ENCODE data around the gene TMEM37. TPM values are rescaled to one million over a fixed set of nuclear protein-coding genes. Genes with fewer than 3 reads are reported as not detected.

Gene TMEM37
- polyA plus RNA-seq, 1 of the 3 experiments (the other 2 are of a cell fraction): 0.25 TPM

DNA sequence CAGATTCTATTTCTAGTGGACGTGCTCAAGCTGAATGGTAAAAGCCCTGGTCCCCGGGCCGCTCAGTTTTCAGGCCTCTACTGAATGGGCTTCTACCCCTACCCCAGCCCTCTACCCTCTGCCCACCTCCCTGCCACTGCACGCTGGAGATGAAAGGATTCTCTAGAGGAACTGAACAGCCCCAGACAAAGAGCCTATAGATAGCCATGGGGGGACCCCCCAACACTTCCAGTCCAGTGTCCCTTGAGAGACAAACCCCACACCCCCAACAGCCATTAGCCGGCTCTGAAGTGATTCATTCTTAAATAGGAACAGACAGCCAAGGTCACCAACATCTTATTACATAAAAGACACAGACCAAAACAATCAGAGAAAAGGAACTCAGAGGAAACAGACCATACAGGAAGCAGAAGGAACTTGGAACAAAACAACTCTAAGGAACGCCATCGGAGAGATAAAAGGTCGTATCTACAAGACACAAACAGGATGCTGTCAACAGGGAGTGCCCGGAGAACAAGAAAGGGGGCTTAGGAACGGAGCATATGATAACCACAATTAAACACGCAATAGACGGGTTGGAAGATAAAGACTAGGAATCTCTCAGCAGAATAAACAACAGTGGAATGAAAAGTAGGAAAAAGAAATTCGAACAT, 23.5 kb downstream of the TMEM37 start (continued):
- TF ChIP-seq, protein P1, sequence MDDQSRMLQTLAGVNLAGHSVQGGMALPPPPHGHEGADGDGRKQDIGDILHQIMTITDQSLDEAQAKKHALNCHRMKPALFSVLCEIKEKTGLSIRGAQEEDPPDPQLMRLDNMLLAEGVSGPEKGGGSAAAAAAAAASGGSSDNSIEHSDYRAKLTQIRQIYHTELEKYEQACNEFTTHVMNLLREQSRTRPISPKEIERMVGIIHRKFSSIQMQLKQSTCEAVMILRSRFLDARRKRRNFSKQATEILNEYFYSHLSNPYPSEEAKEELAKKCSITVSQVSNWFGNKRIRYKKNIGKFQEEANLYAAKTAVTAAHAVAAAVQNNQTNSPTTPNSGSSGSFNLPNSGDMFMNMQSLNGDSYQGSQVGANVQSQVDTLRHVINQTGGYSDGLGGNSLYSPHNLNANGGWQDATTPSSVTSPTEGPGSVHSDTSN (IDR thresholded peaks at IDR 0.05): no peak
- TF ChIP-seq, protein P2, sequence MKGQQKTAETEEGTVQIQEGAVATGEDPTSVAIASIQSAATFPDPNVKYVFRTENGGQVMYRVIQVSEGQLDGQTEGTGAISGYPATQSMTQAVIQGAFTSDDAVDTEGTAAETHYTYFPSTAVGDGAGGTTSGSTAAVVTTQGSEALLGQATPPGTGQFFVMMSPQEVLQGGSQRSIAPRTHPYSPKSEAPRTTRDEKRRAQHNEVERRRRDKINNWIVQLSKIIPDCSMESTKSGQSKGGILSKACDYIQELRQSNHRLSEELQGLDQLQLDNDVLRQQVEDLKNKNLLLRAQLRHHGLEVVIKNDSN (IDR thresholded peaks at IDR 0.05; ENCODE audit: borderline replicate concordance, low read depth): no peak
- TF ChIP-seq RXRA (IDR thresholded peaks at IDR 0.05; ENCODE audit: borderline replicate concordance, low read depth): no peak
- no peak for TF ChIP-seq JUND (IDR thresholded peaks at IDR 0.05)

DNA sequence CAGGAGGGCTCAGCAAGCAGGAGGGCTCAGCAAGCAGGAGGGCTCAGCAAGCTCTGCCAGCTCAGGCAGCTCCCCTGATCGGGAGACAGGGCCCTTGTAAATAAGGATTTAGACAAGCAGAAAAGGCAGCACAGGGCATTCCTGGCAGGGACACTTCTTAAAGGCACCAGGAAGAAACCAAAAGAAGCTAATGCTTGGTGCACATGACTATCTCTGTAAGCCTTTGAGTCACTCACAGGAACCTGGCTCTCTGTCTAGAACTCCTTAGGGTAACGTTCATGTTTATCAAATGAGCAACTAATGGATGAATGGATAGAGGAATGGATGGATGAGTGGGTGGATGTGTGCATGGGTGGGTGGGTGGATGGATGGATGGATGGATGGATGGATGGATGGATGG, 28.4 kb downstream of the TMEM37 start:
- ChIA-PET POLR2A (no interaction called here), CTCF (interaction anchor here (5.7 kb wide), 1 partner anchor 16 kb away, joined by 37 read pairs; no protein-coding TSS in a partner anchor)
- no peaks in the 10 kb centered on the region for H4K20me1 ChIP-seq (ENCODE audit: insufficient read depth)
- no peaks in the 10 kb centered on the region for H3K4me1 ChIP-seq (ENCODE audit: control insufficient read depth in 1 of 2, insufficient read depth in 2 of 2, low read depth in 1 of 2, low read length in 1 of 2)
- H3K27me3 ChIP-seq (ENCODE audit: insufficient read depth): no peaks in the 10 kb centered on the region; the same call in 1 of the 2 replicates
- H3K9me2 ChIP-seq: no peaks in the 10 kb centered on the region
- no peaks in the 10 kb centered on the region for H3K36me3 ChIP-seq (replicated peaks in 1 of 2; ENCODE audit: control insufficient read depth in 1 of 2, insufficient read depth in 2 of 2, low read length in 1 of 2)
- H3K9me3 ChIP-seq: no peaks in the 10 kb centered on the region
- H3K27ac ChIP-seq (ENCODE audit: low read depth in 2 of 2, low read length in 1 of 2): no peak overlapping the region
- no peaks in the 10 kb centered on the region for H3K79me2 ChIP-seq (ENCODE audit: insufficient read depth)
- no peak for DNase-seq
- H3F3A ChIP-seq (replicated peaks; ENCODE audit: insufficient read depth): no peaks in the 10 kb centered on the region
- H2AFZ ChIP-seq (ENCODE audit: low read depth): no peak overlapping the region
- no peak overlapping the region for H3K9ac ChIP-seq
- TF ChIP-seq CHD2 (IDR thresholded peaks at IDR 0.05; ENCODE audit: low read length, partially characterized antibody) (no peak), YY1 (IDR thresholded peaks at IDR 0.05; ENCODE audit: low read depth) (no peak), GABPA (IDR thresholded peaks at IDR 0.05; ENCODE audit: low read depth) (no peak), EZH2phosphoT487 (IDR thresholded peaks at IDR 0.05; ENCODE audit: borderline replicate concordance, low read depth) (no peak), EP300 (IDR thresholded peaks at IDR 0.05; ENCODE audit: borderline replicate concordance in 1 of 2, low read depth in 1 of 2, low read length in 1 of 2) (no peak)
- TF ChIP-seq, protein P3, sequence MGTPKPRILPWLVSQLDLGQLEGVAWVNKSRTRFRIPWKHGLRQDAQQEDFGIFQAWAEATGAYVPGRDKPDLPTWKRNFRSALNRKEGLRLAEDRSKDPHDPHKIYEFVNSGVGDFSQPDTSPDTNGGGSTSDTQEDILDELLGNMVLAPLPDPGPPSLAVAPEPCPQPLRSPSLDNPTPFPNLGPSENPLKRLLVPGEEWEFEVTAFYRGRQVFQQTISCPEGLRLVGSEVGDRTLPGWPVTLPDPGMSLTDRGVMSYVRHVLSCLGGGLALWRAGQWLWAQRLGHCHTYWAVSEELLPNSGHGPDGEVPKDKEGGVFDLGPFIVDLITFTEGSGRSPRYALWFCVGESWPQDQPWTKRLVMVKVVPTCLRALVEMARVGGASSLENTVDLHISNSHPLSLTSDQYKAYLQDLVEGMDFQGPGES (IDR thresholded peaks at IDR 0.05; ENCODE audit: low read depth, low read length): no peak
- TF ChIP-seq, protein P2 (IDR thresholded peaks at IDR 0.05; ENCODE audit: borderline replicate concordance, low read depth): no peak
- 29% methylated on average over 2 of the region's 2 CpGs for WGBS (ENCODE audit: low lambda C conversion rate)
- no peak overlapping the region for H3K4me2 ChIP-seq
- no peak overlapping the region for H3K4me3 ChIP-seq (ENCODE audit: low read depth in 2 of 2, low read length in 1 of 2)

DNA sequence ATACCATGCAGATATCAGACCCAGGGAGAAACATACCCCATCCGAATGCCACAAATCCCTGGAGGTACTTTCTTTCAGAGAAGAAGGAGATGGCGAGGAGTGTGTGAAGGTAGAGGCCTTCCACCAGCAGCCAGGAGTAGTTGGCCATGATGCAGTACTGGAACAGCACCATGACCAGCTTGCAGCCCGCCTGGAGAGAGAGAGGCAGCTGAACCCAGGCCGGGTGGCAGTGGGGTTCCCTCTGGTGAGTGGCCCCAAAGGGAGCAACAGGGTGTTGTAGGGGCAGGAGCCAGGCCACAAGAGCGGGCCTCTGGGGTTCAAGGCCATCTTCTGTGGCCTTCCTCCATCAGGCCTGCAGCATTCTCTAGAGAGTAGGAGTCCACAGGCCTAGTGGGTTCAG, 30.2 kb downstream of the TMEM37 start:
- H3K36me3 ChIP-seq (replicated peaks in 1 of 2; ENCODE audit: control insufficient read depth in 1 of 2, insufficient read depth in 2 of 2, low read length in 1 of 2): no peaks in the 10 kb centered on the region
- no peak overlapping the region for H3K4me3 ChIP-seq (ENCODE audit: low read depth in 2 of 2, low read length in 1 of 2)
- H3K4me1 ChIP-seq (ENCODE audit: control insufficient read depth in 1 of 2, insufficient read depth in 2 of 2, low read depth in 1 of 2, low read length in 1 of 2): no peaks in the 10 kb centered on the region
- no peaks in the 10 kb centered on the region for H3K9me3 ChIP-seq
- ChIA-PET CTCF (interaction anchor here (1.3 to 5.7 kb wide), 2 partner anchors 14 to 24 kb away, joined by 3 to 37 read pairs; no protein-coding TSS in a partner anchor), POLR2A (no interaction called here)
- no peaks in the 10 kb centered on the region for H3K27me3 ChIP-seq (ENCODE audit: insufficient read depth)
- DNase-seq: no peak
- no peaks in the 10 kb centered on the region for H3K79me2 ChIP-seq (ENCODE audit: insufficient read depth)
- no peaks in the 10 kb centered on the region for H4K20me1 ChIP-seq (ENCODE audit: insufficient read depth)
- 42% methylated on average over 5 of the region's 5 CpGs for WGBS (ENCODE audit: low lambda C conversion rate)
- H3K4me2 ChIP-seq: no peak overlapping the region
- H3K9ac ChIP-seq: no peak overlapping the region
- no peaks in the 10 kb centered on the region for H3F3A ChIP-seq (replicated peaks; ENCODE audit: insufficient read depth)
- no peak overlapping the region for H3K27ac ChIP-seq (ENCODE audit: low read depth in 2 of 2, low read length in 1 of 2)
- no peak overlapping the region for H2AFZ ChIP-seq (ENCODE audit: low read depth)
- no peaks in the 10 kb centered on the region for H3K9me2 ChIP-seq
- TF ChIP-seq TAF1 (IDR thresholded peaks at IDR 0.05; ENCODE audit: borderline replicate concordance, low read depth, low read length): no peak
- TF ChIP-seq ELF1 (IDR thresholded peaks at IDR 0.05): no peak
- no peak for TF ChIP-seq POLR2AphosphoS5 (IDR thresholded peaks at IDR 0.05; ENCODE audit: low read depth, low read length)
- TF ChIP-seq NRF1 (IDR thresholded peaks at IDR 0.05; ENCODE audit: low read depth, low read length): no peak
- TF ChIP-seq, protein P4, sequence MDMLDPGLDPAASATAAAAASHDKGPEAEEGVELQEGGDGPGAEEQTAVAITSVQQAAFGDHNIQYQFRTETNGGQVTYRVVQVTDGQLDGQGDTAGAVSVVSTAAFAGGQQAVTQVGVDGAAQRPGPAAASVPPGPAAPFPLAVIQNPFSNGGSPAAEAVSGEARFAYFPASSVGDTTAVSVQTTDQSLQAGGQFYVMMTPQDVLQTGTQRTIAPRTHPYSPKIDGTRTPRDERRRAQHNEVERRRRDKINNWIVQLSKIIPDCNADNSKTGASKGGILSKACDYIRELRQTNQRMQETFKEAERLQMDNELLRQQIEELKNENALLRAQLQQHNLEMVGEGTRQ (IDR thresholded peaks at IDR 0.05; ENCODE audit: borderline replicate concordance, low read depth, low read length): no peak
- no peak for TF ChIP-seq MXI1 (IDR thresholded peaks at IDR 0.05; ENCODE audit: low read depth, low read length)
- TF ChIP-seq TCF12 (IDR thresholded peaks at IDR 0.05): no peak
- TF ChIP-seq GABPA (IDR thresholded peaks at IDR 0.05; ENCODE audit: low read depth): no peak
- TF ChIP-seq SMC3 (IDR thresholded peaks at IDR 0.05; ENCODE audit: low read depth, low read length): no peak
- TF ChIP-seq CHD2 (IDR thresholded peaks at IDR 0.05; ENCODE audit: low read length, partially characterized antibody): no peak
- TF ChIP-seq YY1 (IDR thresholded peaks at IDR 0.05; ENCODE audit: low read depth): no peak
- TF ChIP-seq RXRA (IDR thresholded peaks at IDR 0.05; ENCODE audit: borderline replicate concordance, low read depth): no peak
- TF ChIP-seq, protein P2 (IDR thresholded peaks at IDR 0.05; ENCODE audit: borderline replicate concordance, low read depth): no peak
- no peak for TF ChIP-seq RFX5 (IDR thresholded peaks at IDR 0.05; ENCODE audit: low read length)
- no peak for TF ChIP-seq SIN3A (IDR thresholded peaks at IDR 0.05; ENCODE audit: borderline replicate concordance, low read depth, low read length)

Measured in SK-N-SH (cell line).